DMS 273 (cell line): ENCODE measurements around the gene LRRC34.
A peak's percentile ranks its signal among the peaks of the same experiment; 100 is the strongest.

ENCODE experiments used
- DNase-seq: peaks from one replicate; lab custom pipeline; 2025; ENCODE audit not compliant: unreplicated experiment; lab: John Stamatoyannopoulos, UW

The LRRC34 gene, protein sequence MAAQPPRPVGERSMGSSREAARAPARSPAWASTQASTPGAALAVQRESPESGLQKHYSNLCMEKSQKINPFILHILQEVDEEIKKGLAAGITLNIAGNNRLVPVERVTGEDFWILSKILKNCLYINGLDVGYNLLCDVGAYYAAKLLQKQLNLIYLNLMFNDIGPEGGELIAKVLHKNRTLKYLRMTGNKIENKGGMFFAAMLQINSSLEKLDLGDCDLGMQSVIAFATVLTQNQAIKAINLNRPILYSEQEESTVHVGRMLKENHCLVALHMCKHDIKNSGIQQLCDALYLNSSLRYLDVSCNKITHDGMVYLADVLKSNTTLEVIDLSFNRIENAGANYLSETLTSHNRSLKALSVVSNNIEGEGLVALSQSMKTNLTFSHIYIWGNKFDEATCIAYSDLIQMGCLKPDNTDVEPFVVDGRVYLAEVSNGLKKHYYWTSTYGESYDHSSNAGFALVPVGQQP

GRCh38 chr3:169812332-169813235 is at the start of gene LRRC34, which contains the start of gene LRRIQ4:
LRRC34 (minus strand) TSS chr3:169812904; CDS start chr3:169812548, 356 bp downstream.
LRRIQ4 (plus strand) TSS chr3:169812870; CDS start chr3:169821922, 9,052 bp downstream.
- peak; percentile 92 for DNase-seq

GRCh38 chr3:169861871-169862270 is 49.2 kb upstream of the LRRC34 start:
- DNase-seq = no peak

DNA sequence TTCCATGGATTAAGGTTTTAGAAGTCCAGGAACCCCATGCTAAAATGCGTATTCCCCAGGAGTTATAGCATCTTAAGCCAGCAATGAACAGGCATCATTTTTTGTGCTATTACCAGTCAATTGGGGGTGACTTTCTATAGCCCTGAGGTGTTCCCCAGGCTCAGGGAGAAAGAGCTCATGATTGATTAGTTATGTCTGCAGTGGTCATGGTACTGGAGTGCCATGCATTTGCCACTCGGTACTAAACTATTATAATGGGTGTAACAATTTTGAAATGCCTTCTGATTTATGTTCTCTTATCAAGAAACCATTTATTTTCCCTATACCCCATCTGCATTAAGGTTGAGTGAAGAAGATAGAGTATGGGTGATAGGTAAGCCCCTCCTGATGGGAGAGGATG is 45.1 kb upstream of the LRRC34 start:
- DNase-seq = no peak

- no peak for DNase-seq
Observed at GRCh38 chr3:169855514-169855913, 42.8 kb upstream of the LRRC34 start.

GRCh38 chr3:169850618-169851017 is 37.9 kb upstream of the LRRC34 start:
- no peak for DNase-seq

GRCh38 chr3:169848741-169849140 is 36.0 kb upstream of the LRRC34 start:
- no peak for DNase-seq

DNA sequence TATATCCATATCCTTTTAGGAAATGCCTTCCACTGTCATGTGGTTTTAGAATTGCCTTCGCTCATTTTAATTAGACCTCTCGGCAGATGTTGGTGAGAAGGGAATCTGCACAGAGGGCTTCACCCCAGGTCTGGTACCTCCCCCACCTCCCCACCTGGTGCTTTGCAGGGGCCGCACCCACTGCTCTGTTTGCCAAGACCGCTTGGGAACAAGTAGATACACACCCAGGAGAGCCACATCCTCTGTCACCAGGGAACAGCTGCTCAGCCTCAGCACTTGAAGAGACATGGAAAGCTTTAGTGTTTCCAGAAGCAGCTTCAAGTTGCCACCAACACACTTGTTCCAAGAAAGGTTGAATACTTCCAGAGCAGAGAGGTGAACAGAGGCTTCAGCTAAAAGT is 35.2 kb upstream of the LRRC34 start:
- DNase-seq = peak; percentile 61

- DNase-seq = no peak
Observed at GRCh38 chr3:169846458-169847193, 33.9 kb upstream of the LRRC34 start.

DNA sequence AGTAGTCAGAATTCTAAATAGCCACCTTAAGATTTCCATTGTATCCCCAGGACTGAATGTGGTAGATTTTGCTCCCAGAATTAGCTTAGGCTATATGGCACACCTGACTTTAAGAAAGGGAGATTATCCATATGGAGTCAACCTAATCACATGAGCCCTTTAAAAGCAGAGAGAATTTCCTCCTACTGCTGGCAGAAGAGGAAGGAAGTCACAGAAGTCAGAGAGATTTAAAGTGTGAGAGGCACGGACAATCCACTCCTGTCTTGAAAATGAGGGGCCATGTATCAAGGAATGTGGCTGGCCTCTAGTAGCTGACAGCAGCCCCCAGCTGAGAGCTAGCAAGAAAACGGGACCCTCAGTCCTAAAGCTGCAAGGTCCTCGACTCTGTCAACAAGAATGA is 30.3 kb upstream of the LRRC34 start:
- DNase-seq = no peak

- DNase-seq = peak; percentile 45
Observed at GRCh38 chr3:169841171-169841570, 28.5 kb upstream of the LRRC34 start.

GRCh38 chr3:169838511-169839030 is 25.9 kb upstream of the LRRC34 start:
- DNase-seq = no peak

DNA sequence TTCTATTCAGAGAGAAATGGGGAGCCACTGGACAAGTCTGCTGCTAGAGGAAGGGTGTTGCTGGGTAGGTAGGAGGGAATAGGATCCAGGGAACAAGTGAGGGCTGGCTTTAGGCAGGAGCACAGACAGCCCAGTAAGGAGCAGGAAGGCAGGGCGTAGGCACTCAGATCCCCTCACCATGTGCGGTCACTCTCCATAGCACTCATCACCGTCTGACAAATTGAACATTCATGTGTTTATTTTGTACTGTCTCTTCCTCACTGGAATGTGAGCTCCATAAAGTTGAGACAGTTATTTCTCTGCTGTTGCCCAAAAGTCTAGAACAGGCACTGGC is 24.2 kb upstream of the LRRC34 start:
- no peak for DNase-seq

DNA sequence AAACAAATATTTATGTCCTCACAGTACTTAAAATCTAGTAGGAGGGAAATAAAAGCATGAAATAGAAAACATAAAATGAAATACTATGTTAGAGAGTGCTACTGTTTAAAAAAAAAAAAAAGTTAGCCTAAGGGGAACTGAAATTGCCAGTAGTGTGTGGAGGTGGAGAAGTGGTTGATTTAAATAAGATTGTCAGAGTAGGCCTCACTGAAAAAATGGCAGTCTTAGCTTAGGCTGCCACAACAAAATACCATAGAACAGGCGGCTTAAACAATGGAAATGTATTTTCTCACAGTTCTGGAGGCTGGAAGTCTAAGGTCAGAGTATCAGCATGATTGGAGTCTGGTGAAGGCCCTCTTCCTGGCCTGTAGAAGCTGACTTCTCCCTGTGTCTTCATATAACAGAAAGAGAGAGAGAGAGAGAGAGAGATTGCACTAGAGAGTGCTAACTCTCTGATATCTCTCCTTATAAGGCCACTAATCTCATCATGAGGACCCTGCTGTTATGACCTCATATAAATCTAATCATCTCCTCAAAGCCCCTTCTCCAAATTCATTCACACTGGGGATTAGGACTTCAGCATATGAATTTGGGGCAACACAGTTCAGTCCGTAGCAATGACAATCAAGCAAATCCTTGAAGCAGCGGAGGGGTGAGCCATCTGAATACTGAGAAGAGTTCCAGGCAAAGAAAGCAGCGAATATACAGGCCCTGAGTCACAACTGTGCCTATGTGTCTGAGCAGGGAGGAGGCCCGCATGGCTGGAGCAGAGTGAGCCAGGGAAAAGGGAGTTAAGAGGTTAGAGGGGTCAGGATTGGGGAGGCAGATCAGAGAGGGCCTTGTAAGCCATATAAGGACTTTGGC is 23.6 kb upstream of the LRRC34 start:
- no peak for DNase-seq

- DNase-seq = no peak
Observed at GRCh38 chr3:169835533-169835932, 22.8 kb upstream of the LRRC34 start.

GRCh38 chr3:169827712-169828111 is 15.0 kb upstream of the LRRC34 start:
- DNase-seq = no peak

- no peak for DNase-seq
Observed at GRCh38 chr3:169825316-169825715, 12.6 kb upstream of the LRRC34 start.

DNA sequence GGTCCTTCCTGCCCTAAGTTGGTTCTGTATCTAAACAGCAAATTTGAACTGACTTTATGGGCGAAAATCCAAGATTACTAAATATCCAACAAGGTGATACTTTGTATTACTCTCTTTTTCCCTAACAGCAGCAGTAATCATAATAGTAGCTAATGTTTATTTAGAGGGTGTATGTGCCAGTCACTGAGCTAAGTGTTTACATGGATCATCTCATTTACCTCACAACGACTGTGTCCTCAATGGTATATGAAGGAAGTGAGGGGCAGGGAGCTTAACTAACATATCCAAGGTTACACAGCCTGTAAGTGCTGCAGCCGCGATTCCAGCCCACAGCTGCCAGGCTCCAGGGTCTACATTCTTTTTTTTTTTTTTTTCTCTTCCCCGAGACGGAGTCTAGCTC is 10.3 kb upstream of the LRRC34 start:
- DNase-seq = no peak

GRCh38 chr3:169822540-169822939 is 9.8 kb upstream of the LRRC34 start:
- no peak for DNase-seq

- no peak for DNase-seq
Observed at GRCh38 chr3:169822091-169822490, 9.4 kb upstream of the LRRC34 start.

DNA sequence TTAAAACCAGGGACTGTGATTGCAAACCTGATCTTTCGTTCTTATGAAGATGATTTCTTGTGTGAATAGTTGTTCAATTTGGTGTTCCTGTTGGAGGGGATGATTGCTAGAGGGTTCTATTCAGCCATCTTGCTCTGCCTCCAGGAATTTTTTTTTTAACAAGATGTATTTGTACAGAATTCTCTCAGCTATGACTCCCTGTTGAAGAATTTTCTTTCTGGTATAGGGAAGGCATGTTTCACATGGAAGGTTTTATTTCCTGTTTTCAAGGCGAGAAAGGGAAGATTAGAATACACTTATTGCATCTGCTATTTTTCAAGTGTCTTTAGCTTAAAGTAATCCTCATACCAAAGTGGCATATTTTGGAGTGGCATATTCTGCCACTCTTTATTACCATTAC is 5.6 kb upstream of the LRRC34 start:
- DNase-seq = no peak
